OCI-LY7 (cell line): ENCODE results near the gene ACER2. TPM values are rescaled to one million over a fixed set of nuclear protein-coding genes. Genes with fewer than 3 reads are reported as not detected.

Experiments
- BruUV-seq: library from RNA; stranded (reverse); fragments of 400-500 nt; replicated peaks from 2 replicates; lab custom pipeline; 2021; lab: Mats Ljungman, UMichigan
- CTCF ChIA-PET: fragments of 300-600 bp; sonication (Branson Sonifier 250); formaldehyde crosslinking; loops from one replicate; lab custom pipeline; 2022; ENCODE audit warnings: antibody characterized with exemption; ENCODE audit not compliant: unreplicated experiment; lab: Charles Lee
- POLR2A ChIA-PET: fragments of 300-600 bp; sonication (Branson Sonifier 250); formaldehyde crosslinking; loops from one replicate; lab custom pipeline; 2022; ENCODE audit warnings: antibody characterized with exemption; lab: Charles Lee
- DNase-seq: peaks from one replicate; pipeline ENCODE4 v3.0.0-alpha.2; 2015; ENCODE audit warnings: low spot score
- H2AFZ ChIP-seq: fragments of 200-600 bp; sonication (generic), shearing (Covaris generic); 2 replicates; pipeline ENCODE4 v1.6.1; 2014; ENCODE audit warnings: mild to moderate bottlenecking, antibody characterized with exemption, low read length, moderate library complexity
- H3K27ac ChIP-seq: fragments of 200-600 bp; sonication (generic); 2 replicates; pipeline ENCODE4 v1.5.1; 2014; ENCODE audit warnings: mixed run types, low read depth, mild to moderate bottlenecking, moderate library complexity, low read length, inconsistent platforms; ENCODE audit not compliant: poor library complexity, severe bottlenecking
- H3K36me3 ChIP-seq: fragments of 200-600 bp; sonication (generic); 2 replicates; pipeline ENCODE4 v1.6.1; 2014; ENCODE audit warnings: mild to moderate bottlenecking, antibody characterized with exemption, low read length, moderate library complexity, mixed read lengths; ENCODE audit not compliant: insufficient read depth
- H3K4me1 ChIP-seq: fragments of 200-600 bp; sonication (generic); 2 replicates; pipeline ENCODE4 v1.5.1; 2014; ENCODE audit warnings: mild to moderate bottlenecking, low read length; ENCODE audit not compliant: insufficient read depth, poor library complexity, severe bottlenecking
- H3K4me2 ChIP-seq: fragments of 200-600 bp; sonication (generic); 2 replicates; pipeline ENCODE4 v1.6.1; 2014; ENCODE audit warnings: mild to moderate bottlenecking, low read length
- H3K4me3 ChIP-seq: fragments of 200-600 bp; sonication (generic); 2 replicates; pipeline ENCODE4 v1.5.1; 2014; ENCODE audit warnings: mild to moderate bottlenecking, low read depth, low read length; ENCODE audit not compliant: poor library complexity, severe bottlenecking
- H3K79me2 ChIP-seq: fragments of 200-600 bp; sonication (generic); 2 replicates; pipeline ENCODE4 v1.6.1; 2016; ENCODE audit warnings: low read depth, mild to moderate bottlenecking, low read length, moderate library complexity, mixed read lengths; ENCODE audit not compliant: insufficient read depth
- H3K9me2 ChIP-seq: fragments of 200-600 bp; sonication (generic); 2 replicates; pipeline ENCODE4 v1.6.1; 2016; ENCODE audit warnings: mild to moderate bottlenecking, low read length, mixed read lengths; ENCODE audit not compliant: insufficient read depth
- H3K9me3 ChIP-seq: fragments of 200-600 bp; sonication (generic); 2 replicates; pipeline ENCODE4 v1.6.1; 2014; ENCODE audit warnings: mild to moderate bottlenecking, mixed run types, low read length, mixed read lengths
- H4K20me1 ChIP-seq: fragments of 200-600 bp; sonication (generic); 2 replicates; pipeline ENCODE4 v1.6.1; 2014; ENCODE audit warnings: mild to moderate bottlenecking, antibody characterized with exemption, low read length, moderate library complexity, mixed read lengths; ENCODE audit not compliant: insufficient read depth
- CTCF ChIP-seq: fragments of 200-600 bp; sonication (generic); conservative IDR thresholded peaks from 2 replicates; pipeline ENCODE4 v1.5.1; 2014; ENCODE audit warnings: mild to moderate bottlenecking, antibody characterized with exemption, low read length, moderate library complexity, mixed read lengths
- EZH2phosphoT487 ChIP-seq: fragments of 200-600 bp; sonication (generic); IDR thresholded peaks from 2 replicates; pipeline ENCODE4 v1.6.1; 2018; ENCODE audit warnings: low read depth, borderline replicate concordance, mild to moderate bottlenecking, mixed run types, antibody characterized with exemption, low read length, moderate library complexity, mixed read lengths
- intact Hi-C: fragments of 100-400 bp; cut with micrococcal nuclease; formaldehyde crosslinking; loops from one replicate; pipeline ENCODE4 v1.10.0; 2022; ENCODE audit not compliant: unreplicated experiment
- total RNA-seq, 2 experiments: library from RNA; depleted of rRNA in 1 of 2; stranded (reverse); fragments of >200 nt in 1 of 2; shearing (Covaris generic) in 1 of 2; gene quantifications; 2 replicates each; pipeline ENCODE4 v1.2.3, GENCODE V29; 2014 to 2022

The ACER2 gene
- total RNA-seq, 2 experiments from 2014 or later = 1.4 to 1.8 TPM

- intact Hi-C loops = no loop called here
- no peaks in the 10 kb centered on the region for H3K79me2 ChIP-seq
- H3K4me3 ChIP-seq = no peak overlapping the region
- H3K9me2 ChIP-seq = no peaks in the 10 kb centered on the region
- TF ChIP-seq EZH2phosphoT487 = no peak
- no peak for TF ChIP-seq CTCF
- H4K20me1 ChIP-seq = no peaks in the 10 kb centered on the region
- ChIA-PET POLR2A (interaction anchor here (0.9 kb wide), 1 partner anchor 382 kb away, joined by 3 read pairs; no protein-coding TSS in a partner anchor), CTCF (no interaction called here)
- no peak overlapping the region for H3K27ac ChIP-seq
- no peak overlapping the region for H3K4me2 ChIP-seq
- no peaks in the 10 kb centered on the region for H3K36me3 ChIP-seq
- no peak overlapping the region for H2AFZ ChIP-seq
- H3K9me3 ChIP-seq = no peaks in the 10 kb centered on the region
- BruUV-seq = no TSS peak
- H3K4me1 ChIP-seq = no peaks in the 10 kb centered on the region
- DNase-seq = no peak
Observed at GRCh38 chr9:19466280-19466639, 57.5 kb downstream of the ACER2 start.

- no peak for TF ChIP-seq CTCF
- no peak for TF ChIP-seq EZH2phosphoT487
- Histone ChIP-seq H3K79me2 (no peaks in the 10 kb centered on the region), H3K4me2 (no peak overlapping the region), H3K36me3 (no peaks in the 10 kb centered on the region), H3K9me3 (no peaks in the 10 kb centered on the region), H3K9me2 (no peaks in the 10 kb centered on the region), H3K27ac (no peak overlapping the region), H2AFZ (no peak overlapping the region), H4K20me1 (no peaks in the 10 kb centered on the region), H3K4me3 (no peak overlapping the region), H3K4me1 (no peaks in the 10 kb centered on the region)
- BruUV-seq = no TSS peak
- ChIA-PET POLR2A (no interaction called here), CTCF (no interaction called here)
- intact Hi-C loops = no loop called here
- DNase-seq = no peak
Observed at GRCh38 chr9:19469271-19469670, 60.5 kb downstream of the ACER2 start.

GRCh38 chr9:19470567-19470966 is 61.8 kb downstream of the ACER2 start:
- Histone ChIP-seq H3K4me2 (no peak overlapping the region), H3K9me2 (no peaks in the 10 kb centered on the region), H3K79me2 (no peaks in the 10 kb centered on the region), H3K36me3 (no peaks in the 10 kb centered on the region), H3K27ac (no peak overlapping the region), H4K20me1 (no peaks in the 10 kb centered on the region), H2AFZ (no peak overlapping the region), H3K4me1 (no peaks in the 10 kb centered on the region), H3K4me3 (no peak overlapping the region), H3K9me3 (no peaks in the 10 kb centered on the region)
- intact Hi-C loops = no loop called here
- TF ChIP-seq EZH2phosphoT487 = no peak
- DNase-seq = no peak
- ChIA-PET POLR2A (no interaction called here), CTCF (no interaction called here)
- no TSS peak for BruUV-seq
